Hepatocyte (in vitro differentiated cells): ENCODE results near the gene CDH4. TPM values are rescaled to one million over a fixed set of nuclear protein-coding genes. Genes with fewer than 3 reads are reported as not detected.

Source experiments
- DNase-seq: peaks from one replicate; pipeline ENCODE4 v3.0.0-alpha.2; 2016; ENCODE audit warnings: low spot score
- H2AFZ ChIP-seq: fragments of 200-600 bp; sonication (generic); 2 replicates; pipeline ENCODE4 v1.6.0; 2016; ENCODE audit warnings: antibody characterized with exemption, mild to moderate bottlenecking
- H3K27ac ChIP-seq: fragments of 200-600 bp; sonication (generic); 2 replicates; pipeline ENCODE4 v1.5.1; 2016; ENCODE audit warnings: mild to moderate bottlenecking
- H3K27me3 ChIP-seq: fragments of 200-600 bp; sonication (generic); 2 replicates; pipeline ENCODE4 v1.6.1; 2016
- H3K36me3 ChIP-seq: fragments of 200-600 bp; sonication (generic); replicated peaks from 2 replicates; pipeline ENCODE4 v1.5.1; 2016; ENCODE audit warnings: low read depth; ENCODE audit not compliant: insufficient read depth
- H3K4me1 ChIP-seq: fragments of 200-600 bp; sonication (generic); 2 replicates; pipeline ENCODE4 v1.5.1; 2016; ENCODE audit warnings: mild to moderate bottlenecking, moderate library complexity; ENCODE audit not compliant: insufficient read depth
- H3K4me2 ChIP-seq: fragments of 200-600 bp; sonication (generic); 2 replicates; pipeline ENCODE4 v1.6.0; 2016
- H3K4me3 ChIP-seq: fragments of 200-600 bp; sonication (generic); 2 replicates; pipeline ENCODE4 v1.5.1; 2016; ENCODE audit warnings: mild to moderate bottlenecking
- H3K79me2 ChIP-seq: fragments of 200-600 bp; sonication (generic); 2 replicates; pipeline ENCODE4 v1.6.0; 2017; ENCODE audit warnings: mild to moderate bottlenecking
- H3K9me2 ChIP-seq: fragments of 200-600 bp; sonication (generic); replicated peaks from 2 replicates; pipeline ENCODE4 v1.6.0; 2017; ENCODE audit warnings: mild to moderate bottlenecking; ENCODE audit not compliant: insufficient read depth
- H3K9me3 ChIP-seq: fragments of 200-600 bp; sonication (generic); 2 replicates; pipeline ENCODE4 v1.5.1; 2016; ENCODE audit warnings: low read depth, mild to moderate bottlenecking
- H4K20me1 ChIP-seq: fragments of 200-600 bp; sonication (generic); 2 replicates; pipeline ENCODE4 v1.6.0; 2016; ENCODE audit warnings: mild to moderate bottlenecking; ENCODE audit not compliant: insufficient read depth, poor library complexity, severe bottlenecking
- EZH2 ChIP-seq: fragments of 200-600 bp; sonication (generic); IDR thresholded peaks from 2 replicates; pipeline ENCODE4 v1.6.1; 2016; ENCODE audit warnings: antibody characterized with exemption, mild to moderate bottlenecking, borderline replicate concordance
- EZH2phosphoT487 ChIP-seq: fragments of 200-600 bp; sonication (generic); IDR thresholded peaks from one replicate; pipeline ENCODE4 v1.6.1; 2018; ENCODE audit warnings: antibody characterized with exemption, mild to moderate bottlenecking, low read depth, moderate library complexity; ENCODE audit not compliant: unreplicated experiment, severe bottlenecking
- WGBS: methylation state at CpG from one replicate; pipeline ENCODE4 v1.1.6; 2016; ENCODE audit warnings: low lambda C conversion rate; ENCODE audit errors: missing lambda C conversion rate; 5-methylcytosine and 5-hydroxymethylcytosine counted together
- polyA plus RNA-seq: library from polyadenylated mRNA; unstranded; fragments of >200 nt; fragmentation: Nextera tagmentation; extraction: Ambion mirVana; gene quantifications from 2 replicates; pipeline ENCODE4 v1.2.1, GENCODE V29; 2016
- total RNA-seq: library from RNA; depleted of rRNA; stranded (reverse); fragments of >200 nt; gene quantifications from 2 replicates; pipeline ENCODE4 v1.2.3, GENCODE V29; 2014
- TF ChIP-seq, protein P1 (sequence below): fragments of 200-600 bp; sonication (generic); IDR thresholded peaks from 2 replicates; pipeline ENCODE4 v1.5.1; 2016; ENCODE audit warnings: antibody characterized with exemption, mild to moderate bottlenecking; ENCODE audit not compliant: poor library complexity

CDH4 gene
- total and polyA plus RNA-seq, 2 experiments from 2014 or later: 0.53 to 0.73 TPM

DNA sequence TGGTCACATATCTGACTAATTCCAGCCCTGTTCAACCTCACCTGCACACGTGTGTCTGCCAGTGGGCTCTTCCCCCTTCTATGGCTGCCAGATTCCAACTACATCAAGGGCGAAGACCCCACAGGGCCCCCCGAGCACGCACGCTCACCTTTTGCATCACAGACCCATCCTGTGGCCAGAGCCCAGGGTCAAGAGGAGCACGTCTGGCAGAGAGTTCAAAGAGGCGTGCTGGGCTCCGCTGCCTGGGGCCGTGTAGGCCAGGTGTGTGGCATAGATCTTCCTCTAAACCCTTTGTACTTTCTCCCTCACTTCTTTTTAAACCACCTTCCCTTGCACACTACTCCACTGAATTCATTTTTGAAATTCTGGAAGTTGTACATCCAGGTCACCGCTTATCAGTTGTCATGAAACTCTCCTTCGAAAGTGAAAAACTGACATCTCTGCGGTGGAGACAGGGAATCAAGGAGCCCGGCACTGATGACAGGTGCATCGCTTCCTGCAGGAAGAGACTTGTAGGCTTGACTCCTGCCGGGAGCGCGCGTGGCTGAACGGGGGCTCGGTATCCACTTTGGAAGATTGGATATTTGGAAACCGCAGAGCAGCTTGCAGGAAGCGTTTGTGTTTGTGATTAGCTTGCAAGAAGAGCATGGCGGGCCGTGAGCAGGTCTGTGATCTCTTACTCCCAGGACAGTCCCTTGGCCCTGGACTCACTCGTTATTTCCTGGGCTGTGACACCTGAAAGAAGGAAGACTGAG lies 397.2 kb downstream of the CDH4 start:
- Histone ChIP-seq H3K4me1 (no peaks in the 10 kb centered on the region), H3K9me2 (no peaks in the 10 kb centered on the region), H3K9me3 (no peaks in the 10 kb centered on the region), H3K4me3 (no peak overlapping the region), H3K79me2 (no peaks in the 10 kb centered on the region), H3K36me3 (no peaks in the 10 kb centered on the region), H4K20me1 (no peaks in the 10 kb centered on the region), H3K27ac (no peak overlapping the region), H2AFZ (no peak overlapping the region), H3K27me3 (peaks cover 6% of the 10 kb centered on the region), H3K4me2 (no peak overlapping the region)
- no peak for DNase-seq
- WGBS: 76% methylated on average over 25 of the region's 25 CpGs
- TF ChIP-seq, protein P1, sequence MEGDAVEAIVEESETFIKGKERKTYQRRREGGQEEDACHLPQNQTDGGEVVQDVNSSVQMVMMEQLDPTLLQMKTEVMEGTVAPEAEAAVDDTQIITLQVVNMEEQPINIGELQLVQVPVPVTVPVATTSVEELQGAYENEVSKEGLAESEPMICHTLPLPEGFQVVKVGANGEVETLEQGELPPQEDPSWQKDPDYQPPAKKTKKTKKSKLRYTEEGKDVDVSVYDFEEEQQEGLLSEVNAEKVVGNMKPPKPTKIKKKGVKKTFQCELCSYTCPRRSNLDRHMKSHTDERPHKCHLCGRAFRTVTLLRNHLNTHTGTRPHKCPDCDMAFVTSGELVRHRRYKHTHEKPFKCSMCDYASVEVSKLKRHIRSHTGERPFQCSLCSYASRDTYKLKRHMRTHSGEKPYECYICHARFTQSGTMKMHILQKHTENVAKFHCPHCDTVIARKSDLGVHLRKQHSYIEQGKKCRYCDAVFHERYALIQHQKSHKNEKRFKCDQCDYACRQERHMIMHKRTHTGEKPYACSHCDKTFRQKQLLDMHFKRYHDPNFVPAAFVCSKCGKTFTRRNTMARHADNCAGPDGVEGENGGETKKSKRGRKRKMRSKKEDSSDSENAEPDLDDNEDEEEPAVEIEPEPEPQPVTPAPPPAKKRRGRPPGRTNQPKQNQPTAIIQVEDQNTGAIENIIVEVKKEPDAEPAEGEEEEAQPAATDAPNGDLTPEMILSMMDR: no peak
- TF ChIP-seq EZH2 (no peak), EZH2phosphoT487 (no peak)

DNA sequence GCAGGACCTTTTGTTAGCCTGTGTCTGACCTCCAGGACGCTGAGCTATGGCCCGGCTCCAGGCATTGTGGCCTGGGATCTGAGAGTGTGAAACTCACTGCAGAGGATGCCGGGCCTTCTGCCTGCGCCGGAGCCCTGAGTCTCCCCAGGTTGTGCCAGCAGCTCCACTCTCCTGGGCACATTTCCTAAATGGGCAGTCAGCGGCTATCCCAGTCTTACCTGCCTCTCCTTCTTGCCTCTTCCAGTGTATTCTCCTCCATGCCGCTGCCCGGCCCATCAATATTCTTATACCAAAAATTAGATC lies 397.8 kb downstream of the CDH4 start:
- no peak overlapping the region for H3K4me3 ChIP-seq
- H3K4me1 ChIP-seq: no peaks in the 10 kb centered on the region
- H4K20me1 ChIP-seq: no peaks in the 10 kb centered on the region
- no peak overlapping the region for H3K4me2 ChIP-seq
- H3K27me3 ChIP-seq: peaks cover 6% of the 10 kb centered on the region
- H3K9me2 ChIP-seq: no peaks in the 10 kb centered on the region
- H3K36me3 ChIP-seq: no peaks in the 10 kb centered on the region
- WGBS: 92% methylated on average over 8 of the region's 8 CpGs
- H3K9me3 ChIP-seq: no peaks in the 10 kb centered on the region
- H3K27ac ChIP-seq: no peak overlapping the region
- no peaks in the 10 kb centered on the region for H3K79me2 ChIP-seq
- TF ChIP-seq EZH2: no peak
- TF ChIP-seq, protein P1: no peak
- no peak for TF ChIP-seq EZH2phosphoT487
- no peak overlapping the region for H2AFZ ChIP-seq
- DNase-seq: no peak

DNA sequence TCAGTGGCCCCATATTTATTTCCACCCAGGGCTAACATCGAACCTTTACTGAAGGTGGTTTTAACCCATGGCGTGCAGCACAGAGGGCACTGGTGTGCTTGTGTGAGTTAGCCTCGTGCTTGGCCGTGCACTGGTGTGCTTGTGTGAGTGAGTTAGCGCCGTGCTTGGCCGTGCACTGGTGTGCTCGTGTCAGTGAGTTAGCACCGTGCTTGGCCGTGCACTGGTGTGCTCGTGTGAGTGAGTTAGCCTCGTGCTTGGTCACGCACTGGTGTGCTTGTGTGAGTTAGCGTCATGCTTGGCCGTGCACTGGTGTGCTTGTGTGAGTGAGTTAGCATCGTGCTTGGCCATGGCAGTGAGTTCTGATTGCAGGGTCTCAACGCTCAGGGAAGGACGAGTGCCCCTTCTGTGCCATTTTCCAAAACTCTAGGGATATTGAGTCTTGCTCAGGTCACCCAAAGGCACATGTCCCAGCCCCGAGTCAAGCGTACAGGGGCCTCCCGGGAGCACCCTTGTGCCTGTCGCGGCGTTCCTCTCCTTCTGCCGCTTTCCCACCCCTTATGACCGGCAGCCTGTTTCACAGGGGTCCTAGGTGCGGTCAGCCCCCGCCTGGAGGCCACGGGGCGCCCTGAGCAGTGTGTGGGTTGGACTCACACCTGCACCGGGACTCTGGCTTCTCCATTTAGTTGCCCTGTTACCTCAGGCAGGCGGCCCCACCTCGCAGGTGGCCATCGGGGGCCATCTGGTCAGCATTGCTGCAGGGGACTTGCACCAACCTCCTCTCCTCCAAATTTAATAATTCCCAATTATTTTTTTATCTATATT lies 399.1 kb downstream of the CDH4 start:
- TF ChIP-seq, protein P1: no peak
- TF ChIP-seq EZH2: no peak
- TF ChIP-seq EZH2phosphoT487: no peak
- Histone ChIP-seq H3K79me2 (no peaks in the 10 kb centered on the region), H3K4me2 (no peak overlapping the region), H3K9me3 (no peaks in the 10 kb centered on the region), H3K4me3 (no peak overlapping the region), H4K20me1 (no peaks in the 10 kb centered on the region), H3K27me3 (peaks cover 6% of the 10 kb centered on the region), H3K27ac (no peak overlapping the region), H3K36me3 (no peaks in the 10 kb centered on the region), H2AFZ (no peak overlapping the region), H3K4me1 (no peaks in the 10 kb centered on the region), H3K9me2 (no peaks in the 10 kb centered on the region)
- DNase-seq: no peak
- 94% methylated on average over 34 of the region's 34 CpGs for WGBS
